Ecto neural progenitor cell (in vitro differentiated cells): ENCODE data around the gene SLC5A5.

Experiments used
- DNase-seq: peaks from one replicate; pipeline ENCODE4 v3.0.0-alpha.2; 2018; ENCODE audit warnings: low spot score

SLC5A5 gene

GRCh38 chr19:17871878-17872250 is at the start of gene SLC5A5:
TSS of gene SLC5A5 (plus strand) at chr19:17871945. CDS start at chr19:17872320, 375 bp downstream.
- DNase-seq: no peak

- DNase-seq: no peak
Observed at GRCh38 chr19:17824339-17824738, 47.4 kb upstream of the SLC5A5 start.

GRCh38 chr19:17826508-17827056 is 45.2 kb upstream of the SLC5A5 start:
- no peak for DNase-seq

- peak; percentile 86 for DNase-seq
Observed at GRCh38 chr19:17829855-17830566, 41.7 kb upstream of the SLC5A5 start.

- peak; percentile 98 for DNase-seq
Observed at GRCh38 chr19:17830567-17831418, 41.0 kb upstream of the SLC5A5 start.

- DNase-seq: no peak
Observed at GRCh38 chr19:17831419-17831888, 40.3 kb upstream of the SLC5A5 start.

- no peak for DNase-seq
Observed at GRCh38 chr19:17832443-17833208, 39.1 kb upstream of the SLC5A5 start.

- peak; percentile 68 for DNase-seq
Observed at GRCh38 chr19:17834350-17835181, 37.2 kb upstream of the SLC5A5 start.

GRCh38 chr19:17835182-17836006 is 36.4 kb upstream of the SLC5A5 start:
- no peak for DNase-seq

GRCh38 chr19:17836530-17836929 is 35.2 kb upstream of the SLC5A5 start:
- no peak for DNase-seq

GRCh38 chr19:17837972-17838371 is 33.8 kb upstream of the SLC5A5 start:
- DNase-seq: no peak

- no peak for DNase-seq
Observed at GRCh38 chr19:17840019-17840418, 31.7 kb upstream of the SLC5A5 start.

GRCh38 chr19:17841371-17841809 is 30.4 kb upstream of the SLC5A5 start:
- no peak for DNase-seq

GRCh38 chr19:17841810-17842662 is 29.7 kb upstream of the SLC5A5 start:
- peak; percentile 98 for DNase-seq

GRCh38 chr19:17842663-17843291 is 29.0 kb upstream of the SLC5A5 start:
- no peak for DNase-seq

GRCh38 chr19:17843292-17843827 is 28.4 kb upstream of the SLC5A5 start:
- no peak for DNase-seq

GRCh38 chr19:17843908-17844490 is 27.7 kb upstream of the SLC5A5 start:
- no peak for DNase-seq

- DNase-seq: no peak
Observed at GRCh38 chr19:17846146-17846545, 25.6 kb upstream of the SLC5A5 start.
